Measurements from ENCODE around the gene GAS2. TPM values are rescaled to one million over a fixed set of nuclear protein-coding genes. Genes with fewer than 3 reads are reported as not detected.

GAS2 gene
- total and polyA plus RNA-seq, 2 of the 4 experiments (the other 2 are of a cell fraction): 0.51 to 0.90 TPM

GRCh38 chr11:22798901-22799300, 132.5 kb downstream of the GAS2 start:
- H2BK120ac ChIP-seq (ENCODE audit: low read depth, low read length): no peak overlapping the region
- ATAC-seq (ENCODE audit: low read depth) (no peak), DNase-seq (no peak)
- no peaks in the 10 kb centered on the region for H3K79me1 ChIP-seq (ENCODE audit: low read depth in 1 of 2, low read length in 2 of 2)
- no peak overlapping the region for H2BK15ac ChIP-seq (ENCODE audit: low read depth, low read length)
- H2BK20ac ChIP-seq (ENCODE audit: low read depth, low read length): no peak overlapping the region
- no peaks in the 10 kb centered on the region for H3K36me3 ChIP-seq (ENCODE audit: control insufficient read depth, insufficient read depth, low read length)
- ChIA-PET CTCF (interaction anchor here (2.9 kb wide), 1 partner anchor 11 kb away, joined by 9 read pairs; no protein-coding TSS in a partner anchor), POLR2A (ENCODE audit: unreplicated experiment) (no interaction called here)
- no peak overlapping the region for H3K27ac ChIP-seq (ENCODE audit: insufficient read depth, low read length)
- WGBS, 2 experiments (ENCODE audit: extremely low coverage in 2 of 2, insufficient read length in 1 of 2): no CpG with 5 or more reads among the region's 1 CpG
- H3K14ac ChIP-seq (replicated peaks; ENCODE audit: low read depth, low read length): no peak overlapping the region
- no peak overlapping the region for H3K56ac ChIP-seq (ENCODE audit: extremely low read depth, insufficient read depth, low read length)
- no peak overlapping the region for H3K4me2 ChIP-seq (ENCODE audit: low read depth, low read length)
- BruUV-seq (replicated peaks): no TSS peak
- H4K91ac ChIP-seq (ENCODE audit: insufficient read depth, low read depth, low read length): no peak overlapping the region
- no peaks in the 10 kb centered on the region for H3K9me3 ChIP-seq (ENCODE audit: control insufficient read depth, insufficient read depth, low read length)
- H3K4me3 ChIP-seq (ENCODE audit: insufficient read depth, low read depth, low read length): no peak overlapping the region
- no peak overlapping the region for H2AK5ac ChIP-seq (ENCODE audit: low read depth, low read length)
- no peak overlapping the region for H3K18ac ChIP-seq (ENCODE audit: low read depth, low read length)
- no peak overlapping the region for H4K8ac ChIP-seq (ENCODE audit: low read depth in 2 of 2, low read length in 2 of 2)
- H2AK9ac ChIP-seq (replicated peaks; ENCODE audit: low read depth, low read length, poor library complexity): no peak overlapping the region
- no peaks in the 10 kb centered on the region for H3K27me3 ChIP-seq (ENCODE audit: control insufficient read depth, insufficient read depth, low read length)
- in situ Hi-C loops (cut with MboI; ENCODE audit: low sequenced_read_pairs) (no loop called here), dilution Hi-C loops (cut with HindIII; ENCODE audit: low sequenced_read_pairs, unreplicated experiment) (no loop called here), intact Hi-C loops (cut with micrococcal nuclease) (no loop called here)
- H3K4me1 ChIP-seq (ENCODE audit: control insufficient read depth, insufficient read depth, low read length): peaks cover 2% of the 10 kb centered on the region; the same call in 1 of the 2 replicates
- no peak overlapping the region for H2AFZ ChIP-seq (replicated peaks; ENCODE audit: low read length, poor library complexity)
- TF ChIP-seq RCOR1 (IDR thresholded peaks at IDR 0.05; ENCODE audit: insufficient replicate concordance, low read length): no peak
- H3K23ac ChIP-seq (ENCODE audit: low read depth, low read length): no peak overlapping the region
- H3K9me1 ChIP-seq (ENCODE audit: insufficient read depth, low read length): no peaks in the 10 kb centered on the region
- H4K20me1 ChIP-seq (ENCODE audit: insufficient read depth, low read length): no peaks in the 10 kb centered on the region
- H4K5ac ChIP-seq (ENCODE audit: low read depth, low read length): no peak overlapping the region
- no peak overlapping the region for H3K4ac ChIP-seq (ENCODE audit: low read depth, low read length)
- no peak overlapping the region for H2BK5ac ChIP-seq (ENCODE audit: low read depth, low read length, poor library complexity, severe bottlenecking)
- no peak overlapping the region for H3K9ac ChIP-seq (ENCODE audit: low read depth, low read length)

Data from IMR-90 (cell line).